KOPT-K1 (cell line): ENCODE results near the gene TCP11.

Source experiments
- H3K27ac ChIP-seq: fragments of 200-600 bp; sonication (generic); 2 replicates; pipeline ENCODE4 v1.5.1; 2016; ENCODE audit warnings: antibody characterized with exemption, mild to moderate bottlenecking, low read depth, low read length; ENCODE audit not compliant: poor library complexity, severe bottlenecking
- H3K36me3 ChIP-seq: fragments of 200-600 bp; sonication (generic); 2 replicates; pipeline ENCODE4 v1.5.1; 2017; ENCODE audit warnings: antibody characterized with exemption, mild to moderate bottlenecking, low read length, moderate library complexity; ENCODE audit not compliant: insufficient read depth
- H3K9me3 ChIP-seq: fragments of 200-600 bp; sonication (generic); 2 replicates; pipeline ENCODE4 v1.5.1; 2017; ENCODE audit warnings: antibody characterized with exemption, low read length, mild to moderate bottlenecking; ENCODE audit not compliant: insufficient read depth, poor library complexity, severe bottlenecking

The TCP11 gene

GRCh38 chr6:35141007-35141655, at the start of gene TCP11:
TCP11 (minus strand) TSS chr6:35141339; CDS start chr6:35140870, 469 bp downstream.
- Histone ChIP-seq H3K36me3 (no peaks in the 10 kb centered on the region), H3K27ac (no peak within 1 kb of the TSS), H3K9me3 (no peaks in the 10 kb centered on the region)

GRCh38 chr6:35190306-35190705, 49.2 kb upstream of the TCP11 start:
- H3K9me3 ChIP-seq = no peaks in the 10 kb centered on the region
- no peak overlapping the region for H3K27ac ChIP-seq
- H3K36me3 ChIP-seq = no peaks in the 10 kb centered on the region

- Histone ChIP-seq H3K36me3 (no peaks in the 10 kb centered on the region), H3K9me3 (no peaks in the 10 kb centered on the region), H3K27ac (no peak overlapping the region)
Observed at GRCh38 chr6:35188886-35189285, 47.7 kb upstream of the TCP11 start.

GRCh38 chr6:35186571-35186970, 45.4 kb upstream of the TCP11 start:
- no peaks in the 10 kb centered on the region for H3K36me3 ChIP-seq
- H3K9me3 ChIP-seq = no peaks in the 10 kb centered on the region
- H3K27ac ChIP-seq = no peak overlapping the region

GRCh38 chr6:35185971-35186370, 44.8 kb upstream of the TCP11 start:
- no peak overlapping the region for H3K27ac ChIP-seq
- H3K36me3 ChIP-seq = no peaks in the 10 kb centered on the region
- no peaks in the 10 kb centered on the region for H3K9me3 ChIP-seq

- no peak overlapping the region for H3K27ac ChIP-seq
- H3K9me3 ChIP-seq = no peaks in the 10 kb centered on the region
Observed at GRCh38 chr6:35185302-35185681, 44.2 kb upstream of the TCP11 start.

GRCh38 chr6:35184580-35185301, 43.6 kb upstream of the TCP11 start:
- Histone ChIP-seq H3K27ac (no peak overlapping the region), H3K36me3 (no peaks in the 10 kb centered on the region), H3K9me3 (no peaks in the 10 kb centered on the region)

More at GRCh38 chr6:35185302-35185681, 44.2 kb upstream of the TCP11 start:
- H3K36me3 ChIP-seq = no peaks in the 10 kb centered on the region

- H3K9me3 ChIP-seq = no peaks in the 10 kb centered on the region
- H3K36me3 ChIP-seq = no peaks in the 10 kb centered on the region
- no peak overlapping the region for H3K27ac ChIP-seq
Observed at GRCh38 chr6:35183935-35184334, 42.8 kb upstream of the TCP11 start.

- Histone ChIP-seq H3K9me3 (no peaks in the 10 kb centered on the region), H3K27ac (no peak overlapping the region), H3K36me3 (no peaks in the 10 kb centered on the region)
Observed at GRCh38 chr6:35183281-35183680, 42.1 kb upstream of the TCP11 start.

- no peak overlapping the region for H3K27ac ChIP-seq
- no peaks in the 10 kb centered on the region for H3K36me3 ChIP-seq
- no peaks in the 10 kb centered on the region for H3K9me3 ChIP-seq
Observed at GRCh38 chr6:35181933-35182612, 40.9 kb upstream of the TCP11 start.

GRCh38 chr6:35181308-35181932, 40.3 kb upstream of the TCP11 start:
- no peaks in the 10 kb centered on the region for H3K9me3 ChIP-seq
- no peak overlapping the region for H3K27ac ChIP-seq
- H3K36me3 ChIP-seq = no peaks in the 10 kb centered on the region

- Histone ChIP-seq H3K9me3 (no peaks in the 10 kb centered on the region), H3K36me3 (no peaks in the 10 kb centered on the region), H3K27ac (no peak overlapping the region)
Observed at GRCh38 chr6:35179901-35180535, 38.9 kb upstream of the TCP11 start.

- H3K36me3 ChIP-seq = no peaks in the 10 kb centered on the region
- H3K9me3 ChIP-seq = no peaks in the 10 kb centered on the region
- no peak overlapping the region for H3K27ac ChIP-seq
Observed at GRCh38 chr6:35178932-35179832, 38.0 kb upstream of the TCP11 start.

- no peak overlapping the region for H3K27ac ChIP-seq
- H3K9me3 ChIP-seq = no peaks in the 10 kb centered on the region
- no peaks in the 10 kb centered on the region for H3K36me3 ChIP-seq
Observed at GRCh38 chr6:35178012-35178411, 36.9 kb upstream of the TCP11 start.
